ENCODE measurements around the gene PIBF1.

- TF ChIP-seq CTCF (IDR thresholded peaks at IDR 0.05): no peak
- TF ChIP-seq POLR2A (IDR thresholded peaks at IDR 0.05): no peak
- no peak for TF ChIP-seq POLR2AphosphoS5 (IDR thresholded peaks at IDR 0.05)
These were observed 171.5 kb downstream of the PIBF1 start for GRCh38 chr13:72953391-72953965.
